Rectal smooth muscle tissue (tissue), 1 donor: ENCODE measurements around the gene SRC.
"Not testable (repeated sequence)": the region's sequence is repeated elsewhere in the genome, so short reads cannot be mapped to it uniquely, and the experiment has no call there.

Experiments used
- H3K27ac ChIP-seq: one replicate; pipeline ENCODE4 v1.7.0; 2013; ENCODE audit warnings: low read depth, low read length, inconsistent platforms
- H3K27me3 ChIP-seq: one replicate; pipeline ENCODE4 v1.7.0; 2013; ENCODE audit warnings: low read length; ENCODE audit not compliant: control insufficient read depth, insufficient read depth
- H3K36me3 ChIP-seq: one replicate; pipeline ENCODE4 v1.7.0; 2013; ENCODE audit warnings: low read length; ENCODE audit not compliant: control insufficient read depth, insufficient read depth
- H3K4me1 ChIP-seq: one replicate; pipeline ENCODE4 v1.7.0; 2013; ENCODE audit warnings: low read length; ENCODE audit not compliant: control insufficient read depth, insufficient read depth
- H3K4me3 ChIP-seq: one replicate; pipeline ENCODE4 v1.7.0; 2013; ENCODE audit warnings: low read length
- H3K9ac ChIP-seq: one replicate; pipeline ENCODE4 v1.7.0; 2013; ENCODE audit warnings: low read length

SRC gene

DNA sequence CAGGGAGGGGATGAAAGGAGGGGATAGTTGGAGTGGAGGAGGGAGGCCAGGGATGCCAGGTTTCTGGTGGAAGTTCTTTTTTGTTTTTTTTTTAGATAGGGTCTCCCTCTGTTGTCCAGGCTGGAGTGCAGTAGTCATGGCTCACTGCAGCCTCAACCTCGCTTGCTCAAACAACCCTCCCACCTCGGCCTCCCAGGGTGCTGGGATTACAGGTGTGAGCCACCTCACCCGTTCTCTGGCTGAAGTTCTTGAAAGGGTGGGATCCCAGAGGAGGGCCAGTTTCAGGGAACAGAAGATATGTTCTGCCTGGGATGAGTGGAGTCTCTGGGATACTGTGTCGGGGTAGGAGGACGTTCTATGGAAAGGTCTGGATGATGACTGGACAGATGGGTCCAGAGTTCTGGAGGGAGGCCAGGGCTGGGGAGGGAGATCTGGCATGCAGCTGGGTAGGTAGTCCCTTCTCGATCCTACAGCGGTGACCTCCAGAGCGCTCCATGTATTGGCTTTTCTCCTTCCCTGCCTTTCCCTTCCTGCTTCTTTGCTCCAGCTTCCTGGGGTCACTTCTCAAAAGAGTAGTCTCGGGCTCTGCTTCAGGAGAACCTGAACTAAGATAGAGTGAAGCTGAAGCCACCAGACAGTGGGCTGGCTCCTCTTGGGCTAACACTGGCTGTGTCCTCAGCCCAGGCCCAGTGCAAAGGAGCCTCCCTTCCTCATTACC, 12.7 kb upstream of the SRC start:
- H3K4me1 ChIP-seq = peaks cover 23% of the 10 kb centered on the region
- H3K27ac ChIP-seq = no peak overlapping the region
- no peaks in the 10 kb centered on the region for H3K36me3 ChIP-seq
- no peaks in the 10 kb centered on the region for H3K27me3 ChIP-seq
- no peak overlapping the region for H3K4me3 ChIP-seq
- no peak overlapping the region for H3K9ac ChIP-seq

DNA sequence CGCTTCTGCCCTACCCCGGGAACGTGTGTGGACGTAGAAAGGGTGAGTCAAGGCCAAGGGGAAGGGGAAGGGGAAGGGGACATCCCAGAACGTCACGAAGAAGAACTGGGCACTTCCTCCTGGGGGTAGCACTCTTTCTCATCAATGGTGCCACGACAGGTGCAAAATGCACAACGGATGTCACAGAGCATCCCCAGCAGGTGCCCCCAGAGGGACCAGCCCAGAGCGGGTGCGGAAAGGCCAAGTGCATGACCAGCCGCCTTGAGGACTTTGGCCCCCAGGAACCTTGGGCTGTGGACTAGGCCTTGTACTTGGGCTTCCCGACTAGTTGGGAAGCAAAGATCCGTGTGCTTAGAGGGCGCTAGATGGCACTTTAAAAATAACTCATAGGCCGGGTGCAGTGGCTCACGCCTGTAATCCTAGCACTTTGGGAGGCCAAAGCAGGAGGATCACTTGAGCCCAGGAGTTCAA, 12.1 kb upstream of the SRC start:
- Histone ChIP-seq H3K9ac (no peak overlapping the region), H3K27me3 (no peaks in the 10 kb centered on the region), H3K27ac (no peak overlapping the region), H3K4me1 (peaks cover 20% of the 10 kb centered on the region), H3K4me3 (no peak overlapping the region), H3K36me3 (no peaks in the 10 kb centered on the region)

- Histone ChIP-seq H3K4me1 (peaks cover 20% of the 10 kb centered on the region), H3K36me3 (no peaks in the 10 kb centered on the region), H3K9ac (no peak overlapping the region), H3K27me3 (no peaks in the 10 kb centered on the region), H3K27ac (no peak overlapping the region), H3K4me3 (no peak overlapping the region)
Observed at GRCh38 chr20:37334450-37334849, 11.5 kb upstream of the SRC start.

DNA sequence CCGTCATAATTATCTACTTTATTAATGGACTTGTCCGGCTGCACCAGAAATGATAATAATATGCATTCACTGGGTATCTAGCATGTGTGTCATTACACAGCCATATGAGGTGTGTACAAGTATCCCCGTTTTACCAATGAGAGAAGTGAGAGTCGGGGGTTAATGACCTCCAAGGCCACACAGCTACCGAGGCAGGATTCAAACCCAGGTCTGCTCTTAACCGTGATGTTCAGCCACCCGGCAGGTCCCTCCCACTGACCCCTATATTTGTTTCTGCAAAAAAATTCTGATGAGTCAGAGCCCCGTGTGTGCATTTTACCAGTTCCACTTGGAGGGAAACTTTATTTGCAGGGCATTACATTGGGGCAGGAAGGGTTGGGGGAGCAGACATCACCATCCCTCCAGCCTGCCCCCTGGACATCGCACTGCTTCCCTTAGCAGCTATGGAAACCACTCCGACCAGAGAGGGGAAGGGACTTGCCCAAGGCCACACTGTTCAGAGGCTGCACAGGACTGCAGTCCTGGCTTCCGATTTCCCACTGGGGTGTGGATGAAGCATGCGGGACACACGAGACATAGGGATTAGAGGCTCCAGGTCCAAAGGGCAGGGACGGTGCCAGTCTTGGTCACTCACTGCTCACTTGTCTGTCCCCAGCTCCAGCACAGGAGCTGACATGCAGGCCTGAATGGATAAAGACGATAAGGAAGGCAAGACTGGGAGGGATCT, 10.1 kb upstream of the SRC start:
- peaks cover 20% of the 10 kb centered on the region for H3K4me1 ChIP-seq
- H3K9ac ChIP-seq = no peak overlapping the region
- H3K36me3 ChIP-seq = no peaks in the 10 kb centered on the region
- peak overlapping the region; percentile 66 for H3K27ac ChIP-seq
- H3K27me3 ChIP-seq = no peaks in the 10 kb centered on the region
- H3K4me3 ChIP-seq = peak overlapping the region; percentile 22

GRCh38 chr20:37336369-37337207, 9.4 kb upstream of the SRC start:
- Histone ChIP-seq H3K9ac (no peak overlapping the region), H3K36me3 (no peaks in the 10 kb centered on the region), H3K27me3 (no peaks in the 10 kb centered on the region), H3K27ac (peak overlapping the region; percentile 66), H3K4me3 (peak overlapping the region; percentile 39), H3K4me1 (peaks cover 15% of the 10 kb centered on the region)

DNA sequence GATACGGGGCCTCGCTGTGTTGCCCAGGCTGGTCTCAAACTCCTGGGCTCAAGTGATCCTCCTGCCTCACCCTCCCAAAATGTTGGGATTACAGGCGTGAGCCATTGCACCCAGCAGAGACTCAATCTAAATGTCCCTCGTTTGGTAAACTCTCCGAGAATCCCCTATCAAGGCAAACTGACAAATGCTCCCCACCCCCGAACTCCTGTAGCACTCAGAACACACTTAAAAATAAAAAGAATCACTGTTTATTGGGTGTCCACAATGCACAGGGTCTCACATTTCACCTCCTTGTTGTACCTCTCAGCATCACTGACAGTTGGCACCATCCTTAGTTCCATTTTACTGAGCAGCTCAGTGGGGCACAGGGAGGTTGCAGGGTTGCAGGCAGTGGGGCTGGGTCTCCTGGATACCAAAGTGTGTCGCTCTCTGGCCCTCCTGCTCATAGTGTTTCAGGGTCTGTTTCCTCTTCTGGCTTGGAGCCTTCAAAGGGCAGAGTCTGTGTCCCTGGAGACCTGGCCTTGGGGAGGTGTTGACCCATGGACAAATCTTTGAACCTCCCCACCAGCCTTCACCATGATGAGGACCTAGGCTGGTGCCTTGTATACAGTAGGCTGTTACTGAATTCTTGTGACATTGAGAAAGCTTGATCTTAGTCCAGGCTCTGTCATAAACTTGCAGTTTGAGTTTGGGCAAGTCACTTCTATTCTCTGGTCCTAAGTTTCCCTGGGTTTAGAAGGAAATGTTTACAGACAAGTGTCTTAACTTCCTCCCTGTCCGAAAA, 8.5 kb upstream of the SRC start:
- H3K36me3 ChIP-seq = no peaks in the 10 kb centered on the region
- H3K4me3 ChIP-seq = no peak overlapping the region
- peak overlapping the region; percentile 66 for H3K27ac ChIP-seq
- no peak overlapping the region for H3K9ac ChIP-seq
- no peaks in the 10 kb centered on the region for H3K27me3 ChIP-seq
- H3K4me1 ChIP-seq = peaks cover 8% of the 10 kb centered on the region

DNA sequence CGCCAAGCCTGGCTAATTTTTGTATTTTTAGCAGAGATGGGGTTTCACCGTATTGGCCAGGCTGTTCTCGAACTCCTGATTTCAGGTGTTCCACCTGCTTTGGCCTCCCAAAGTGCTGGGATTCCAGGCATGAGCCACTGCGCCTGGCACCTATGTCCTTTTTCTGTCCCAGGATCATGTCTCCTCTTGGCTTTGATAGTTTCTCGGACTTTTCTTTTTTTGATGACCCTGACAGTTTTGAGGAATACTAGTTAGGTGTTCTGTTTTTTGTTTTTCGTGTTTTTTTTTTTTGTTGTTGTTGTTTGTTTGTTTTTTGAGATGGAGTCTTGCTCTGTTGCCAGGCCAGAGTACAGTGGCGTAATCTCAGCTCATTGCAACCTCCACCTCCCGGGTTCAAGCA, 7.6 kb upstream of the SRC start:
- H3K4me1 ChIP-seq, H3K27me3 ChIP-seq, H3K36me3 ChIP-seq, H3K9ac ChIP-seq, H3K4me3 ChIP-seq, H3K27ac ChIP-seq: not testable (repeated sequence)

DNA sequence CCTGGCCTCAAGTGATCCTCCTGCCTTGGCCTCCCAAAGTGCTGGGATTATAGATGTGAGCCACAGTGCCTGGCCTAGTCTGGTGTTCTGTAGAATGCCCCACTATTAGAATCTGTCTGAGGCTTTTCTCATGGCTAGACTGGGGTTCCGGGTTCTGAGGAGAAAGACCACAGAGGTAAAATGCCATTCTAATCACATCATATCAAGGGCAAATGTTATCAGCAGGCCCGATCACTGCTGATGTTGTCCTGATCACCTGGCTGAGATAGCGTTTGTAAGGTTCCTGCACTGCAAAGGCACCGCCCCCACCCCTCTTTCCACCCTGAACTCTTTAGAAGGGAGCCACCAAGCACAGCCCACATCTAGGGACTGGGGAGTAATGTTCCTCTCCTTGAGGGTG, 6.7 kb upstream of the SRC start:
- Histone ChIP-seq H3K27me3 (no peaks in the 10 kb centered on the region), H3K4me1 (peaks cover 7% of the 10 kb centered on the region), H3K36me3 (no peaks in the 10 kb centered on the region), H3K9ac (no peak overlapping the region), H3K27ac (no peak overlapping the region), H3K4me3 (no peak overlapping the region)

GRCh38 chr20:37339764-37340109, 6.2 kb upstream of the SRC start:
- not testable (repeated sequence) for H3K4me1 ChIP-seq, H3K27me3 ChIP-seq, H3K4me3 ChIP-seq, H3K9ac ChIP-seq, H3K27ac ChIP-seq, H3K36me3 ChIP-seq

- Histone ChIP-seq H3K4me1 (peaks cover 5% of the 10 kb centered on the region), H3K27me3 (no peaks in the 10 kb centered on the region), H3K36me3 (no peaks in the 10 kb centered on the region), H3K9ac (no peak overlapping the region), H3K4me3 (no peak overlapping the region), H3K27ac (no peak overlapping the region)
Observed at GRCh38 chr20:37340998-37341397, 4.9 kb upstream of the SRC start.

- Histone ChIP-seq H3K36me3 (no peaks in the 10 kb centered on the region), H3K9ac (no peak overlapping the region), H3K27me3 (no peaks in the 10 kb centered on the region), H3K27ac (no peak overlapping the region), H3K4me3 (no peak overlapping the region), H3K4me1 (peaks cover 3% of the 10 kb centered on the region)
Observed at GRCh38 chr20:37341632-37342031, 4.3 kb upstream of the SRC start.
